ENCODE results near the gene ABCG1.
A peak's percentile ranks its signal among the peaks of the same experiment; 100 is the strongest.

Gene ABCG1

DNA sequence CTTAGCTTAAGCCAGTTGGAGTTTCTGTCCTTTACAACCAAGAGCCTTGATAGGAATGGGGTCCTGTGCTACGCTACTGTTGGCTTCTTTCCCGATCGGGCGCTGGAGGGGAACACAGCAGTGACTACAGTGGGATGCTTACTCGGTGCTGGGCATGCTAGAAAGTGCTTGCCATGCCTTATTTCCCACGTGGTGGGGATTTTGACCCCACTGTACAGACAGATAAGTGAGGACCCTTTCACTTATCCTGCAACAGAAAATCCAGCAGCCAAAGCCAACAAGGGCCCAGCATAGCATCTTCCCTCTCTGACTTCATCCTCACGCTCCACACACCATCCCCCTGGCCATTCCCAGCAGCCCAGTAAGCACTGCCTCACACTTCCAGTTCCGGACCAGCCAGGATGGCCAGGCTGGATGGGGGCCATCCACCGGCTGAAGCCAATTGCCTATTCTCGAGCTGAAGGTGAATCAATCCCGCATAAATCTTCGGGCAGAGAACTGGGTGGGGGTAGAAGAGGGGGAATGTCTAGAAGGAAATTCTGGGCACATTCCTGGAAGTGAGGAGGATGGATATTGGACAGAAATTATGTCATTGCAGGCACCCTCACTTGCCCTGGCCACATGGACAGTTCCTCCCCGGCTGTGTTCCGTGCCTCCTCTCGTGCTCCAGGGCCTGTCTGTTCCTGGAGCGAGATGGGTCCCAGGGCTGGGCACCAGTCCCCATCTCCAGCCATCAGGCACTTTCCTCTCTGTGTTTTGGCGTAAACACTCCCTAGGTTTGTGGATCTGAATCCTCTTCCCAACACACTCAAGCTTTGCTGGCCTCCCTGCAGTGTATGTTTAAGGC, 2.0 kb upstream of the ABCG1 start:
- peak; percentile 18 for DNase-seq

- DNase-seq: peak; percentile 63
These were observed 732 bp downstream of the ABCG1 start for GRCh38 chr21:42219606-42220137.

- DNase-seq: peak; percentile 87
These were observed 1.3 kb downstream of the ABCG1 start for GRCh38 chr21:42220138-42220701.

DNA sequence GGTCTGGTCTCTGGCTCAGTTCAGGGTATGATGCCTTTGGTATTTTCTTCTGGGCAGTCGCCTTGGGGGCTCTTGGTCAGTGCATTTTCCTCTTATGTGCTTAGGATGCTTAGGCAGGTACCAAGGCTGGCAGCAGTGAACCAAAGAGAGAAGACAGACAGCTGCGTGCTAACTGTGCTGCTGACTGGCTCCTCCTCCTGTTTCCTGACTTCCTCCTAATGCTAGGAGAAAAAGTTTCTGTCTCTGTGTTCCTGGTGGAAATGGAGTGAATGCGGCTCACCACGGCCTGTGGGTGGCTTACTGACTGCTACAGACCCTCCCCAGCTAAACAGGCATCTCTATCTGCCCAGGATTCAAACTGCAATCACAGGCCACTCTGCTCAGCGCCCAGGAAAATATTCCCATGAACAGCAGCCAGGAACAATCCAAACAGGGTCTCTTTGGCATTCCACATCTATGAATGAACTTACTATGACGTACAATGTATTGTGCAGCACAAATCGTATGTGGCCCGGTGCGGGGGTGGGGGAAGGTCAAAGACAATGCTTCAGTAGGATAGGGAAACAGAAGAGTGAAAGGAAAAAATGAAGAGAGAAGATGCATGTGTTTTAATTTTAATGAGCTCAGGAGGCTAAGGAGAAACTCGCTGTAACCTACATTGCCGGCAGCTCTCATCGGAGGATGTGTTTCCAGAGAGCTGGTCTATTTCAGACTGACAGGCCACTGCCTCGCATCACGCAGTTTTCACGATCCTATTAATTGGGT, 2.8 kb downstream of the ABCG1 start:
- DNase-seq: peak; percentile 7

DNA sequence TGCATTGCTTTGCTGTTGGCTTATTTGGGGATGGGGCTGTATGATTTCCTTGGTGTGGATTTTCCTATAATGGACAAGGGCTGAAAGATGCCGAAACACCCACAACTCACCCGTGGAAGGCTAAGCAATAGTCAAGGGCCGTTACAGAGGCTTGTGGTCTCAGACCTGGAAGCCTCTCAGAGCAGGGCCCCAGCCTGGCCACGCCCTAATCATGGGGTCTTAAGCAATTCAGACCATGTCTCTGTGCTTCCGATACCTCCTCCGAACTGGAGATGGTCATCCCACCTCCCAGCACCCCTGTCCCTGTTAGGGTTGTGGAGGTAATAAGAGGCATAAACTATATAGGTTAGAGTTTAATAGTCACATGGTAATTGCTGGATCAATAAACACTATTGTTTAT, 3.4 kb downstream of the ABCG1 start:
- no peak for DNase-seq

DNA sequence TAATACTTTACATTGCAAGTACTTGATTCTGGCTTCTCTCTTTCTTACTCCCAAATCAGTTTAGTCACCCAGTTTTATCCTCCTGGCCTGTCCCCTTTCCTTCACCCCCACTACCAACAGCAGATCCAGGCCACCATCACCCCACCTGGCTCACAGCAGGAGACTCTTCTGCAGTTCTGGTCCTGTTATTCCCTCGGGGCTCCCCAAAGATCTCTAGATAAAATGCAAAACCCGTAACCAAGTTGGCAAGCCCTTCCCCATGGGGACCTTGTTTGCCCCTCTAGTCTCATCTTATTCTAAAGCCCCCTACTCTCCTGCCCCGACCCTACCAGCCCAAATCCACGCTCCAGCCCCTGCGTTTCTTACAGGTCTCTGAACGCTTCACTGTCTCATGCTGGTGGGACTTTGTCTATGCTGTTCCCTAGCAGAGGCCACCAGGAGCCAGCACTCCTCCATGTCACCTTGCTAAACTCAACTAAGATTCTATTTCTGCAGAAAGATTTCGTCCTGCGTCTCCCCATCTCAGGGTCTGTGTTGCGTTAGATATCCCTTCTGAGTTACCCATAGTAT, 4.0 kb downstream of the ABCG1 start:
- no peak for DNase-seq

- no peak for DNase-seq
These were observed 5.1 kb downstream of the ABCG1 start for GRCh38 chr21:42223826-42224575.

GRCh38 chr21:42225042-42225441, 6.1 kb downstream of the ABCG1 start:
- DNase-seq: no peak

DNA sequence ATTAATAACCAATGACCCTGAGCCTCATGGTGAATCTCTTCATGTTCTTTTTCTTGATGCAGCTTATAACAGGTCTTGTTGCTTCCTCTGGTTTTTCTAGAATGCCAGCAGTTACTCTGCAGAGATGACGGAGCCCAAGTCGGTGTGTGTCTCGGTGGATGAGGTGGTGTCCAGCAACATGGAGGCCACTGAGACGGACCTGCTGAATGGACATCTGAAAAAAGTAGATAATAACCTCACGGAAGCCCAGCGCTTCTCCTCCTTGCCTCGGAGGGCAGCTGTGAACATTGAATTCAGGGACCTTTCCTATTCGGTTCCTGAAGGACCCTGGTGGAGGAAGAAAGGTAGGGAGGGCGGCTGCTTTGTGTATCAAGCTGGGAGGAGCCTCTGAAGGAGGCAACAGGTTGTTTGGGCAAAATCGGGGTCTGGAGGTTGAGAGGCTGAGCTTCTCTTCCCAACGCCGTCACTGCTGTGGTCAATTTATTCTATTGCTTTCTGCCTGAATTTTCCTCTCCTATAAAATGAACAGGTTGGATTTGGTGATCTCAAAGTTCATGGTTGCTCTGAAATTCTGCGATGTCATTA, 6.7 kb downstream of the ABCG1 start:
- DNase-seq: no peak

- no peak for DNase-seq
These were observed 7.7 kb downstream of the ABCG1 start for GRCh38 chr21:42226626-42227025.

- peak; percentile 94 for DNase-seq
These were observed 9.2 kb downstream of the ABCG1 start for GRCh38 chr21:42227909-42228708.

DNA sequence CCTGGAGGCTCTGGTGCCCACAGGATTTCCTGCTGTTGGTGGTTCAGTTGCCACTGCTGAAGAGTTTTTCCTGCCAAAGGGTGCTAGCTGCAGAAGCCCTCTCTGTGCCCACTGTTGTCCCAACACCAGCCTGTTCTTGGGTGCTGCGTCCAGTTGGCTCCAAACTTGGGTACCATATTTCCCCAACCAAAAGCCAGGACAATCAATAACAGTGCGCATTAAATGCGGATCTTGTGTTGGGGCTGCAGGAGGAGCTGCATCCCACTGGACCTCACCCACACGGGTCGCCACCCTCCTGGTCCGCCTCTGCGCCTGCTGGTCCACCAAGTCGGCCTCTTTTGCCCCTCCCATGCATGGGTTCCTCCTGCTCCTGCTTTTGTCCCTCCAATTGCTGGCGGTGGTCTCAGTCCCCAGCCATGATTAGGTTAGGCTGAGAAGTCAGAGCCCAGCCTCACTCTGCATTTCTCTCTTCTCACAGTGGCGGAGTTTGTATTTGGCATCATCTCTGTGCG, 9.8 kb downstream of the ABCG1 start:
- no peak for DNase-seq

GRCh38 chr21:42229676-42230075, 10.7 kb downstream of the ABCG1 start:
- no peak for DNase-seq

DNA sequence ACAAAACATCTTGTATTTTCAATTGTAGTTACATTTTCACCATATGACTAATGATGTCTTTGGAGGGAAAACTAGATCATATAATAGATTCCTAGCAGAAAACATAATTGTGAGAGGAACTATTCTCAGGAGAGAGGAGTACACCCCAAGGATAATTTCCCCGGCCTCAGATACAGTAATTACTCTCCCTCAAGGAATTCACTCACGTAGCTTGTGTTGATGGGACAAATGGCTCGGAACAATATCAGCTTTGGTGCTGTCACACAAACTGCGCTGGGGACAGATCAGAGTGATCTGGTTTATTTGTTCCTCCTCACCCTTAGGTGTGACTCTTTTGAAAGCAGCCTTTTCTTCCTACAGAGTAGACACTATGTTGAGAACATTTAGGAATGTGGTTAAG, 11.2 kb downstream of the ABCG1 start:
- no peak for DNase-seq

DNA sequence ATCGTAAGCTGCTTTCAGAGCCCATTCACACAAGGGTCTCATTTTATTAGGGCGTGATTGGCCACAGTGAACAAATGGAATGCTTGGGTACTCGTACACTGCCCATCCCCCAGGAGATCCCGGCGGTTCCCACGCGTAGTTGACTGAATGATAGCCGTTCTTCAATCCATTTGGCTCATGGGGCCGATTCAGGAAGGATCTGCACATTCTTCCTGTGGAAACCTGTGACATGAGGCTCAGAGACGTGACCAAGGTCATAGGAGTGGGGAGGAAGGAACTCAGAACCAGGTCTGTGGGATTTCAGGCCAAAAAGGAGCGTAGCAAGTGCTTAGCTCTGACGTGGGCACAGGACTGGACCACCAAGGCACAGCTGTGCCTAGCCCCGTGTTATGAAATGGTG, 11.7 kb downstream of the ABCG1 start:
- DNase-seq: no peak

GRCh38 chr21:42231756-42232155, 12.8 kb downstream of the ABCG1 start:
- DNase-seq: no peak

- no peak for DNase-seq
These were observed 13.4 kb downstream of the ABCG1 start for GRCh38 chr21:42232176-42232825.

- peak; percentile 66 for DNase-seq
These were observed 14.4 kb downstream of the ABCG1 start for GRCh38 chr21:42233067-42233961.

DNA sequence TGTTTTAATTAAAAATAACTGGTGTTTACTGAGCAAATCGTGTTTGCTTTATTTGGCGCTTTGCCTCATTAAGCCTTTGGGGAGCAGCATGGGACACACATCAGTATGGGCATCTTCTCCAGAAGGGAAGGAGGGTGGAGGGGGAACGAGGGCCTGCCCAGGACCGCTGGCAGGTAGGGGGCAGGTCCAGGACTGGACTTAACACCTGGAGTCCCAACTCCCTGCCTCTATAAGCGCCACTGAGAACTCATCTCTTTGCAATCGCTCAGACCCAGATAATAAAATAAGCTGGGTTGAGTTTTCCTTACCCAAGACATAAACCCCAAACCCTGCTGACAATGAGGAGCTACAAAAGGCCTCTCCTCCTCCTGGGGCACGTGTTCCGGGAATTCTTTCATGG, 15.1 kb downstream of the ABCG1 start:
- peak; percentile 51 for DNase-seq
